GM21526 (cell line): ENCODE data around the gene SAP30BP.
A peak's percentile ranks its signal among the peaks of the same experiment; 100 is the strongest.

Experiments
- ATAC-seq: cut with Tn5 transposase; IDR thresholded peaks from one replicate; pipeline ENCODE4 v1.9.1; 2021; ENCODE audit warnings: moderate library complexity; ENCODE audit not compliant: unreplicated experiment, low FRiP score

SAP30BP gene

DNA sequence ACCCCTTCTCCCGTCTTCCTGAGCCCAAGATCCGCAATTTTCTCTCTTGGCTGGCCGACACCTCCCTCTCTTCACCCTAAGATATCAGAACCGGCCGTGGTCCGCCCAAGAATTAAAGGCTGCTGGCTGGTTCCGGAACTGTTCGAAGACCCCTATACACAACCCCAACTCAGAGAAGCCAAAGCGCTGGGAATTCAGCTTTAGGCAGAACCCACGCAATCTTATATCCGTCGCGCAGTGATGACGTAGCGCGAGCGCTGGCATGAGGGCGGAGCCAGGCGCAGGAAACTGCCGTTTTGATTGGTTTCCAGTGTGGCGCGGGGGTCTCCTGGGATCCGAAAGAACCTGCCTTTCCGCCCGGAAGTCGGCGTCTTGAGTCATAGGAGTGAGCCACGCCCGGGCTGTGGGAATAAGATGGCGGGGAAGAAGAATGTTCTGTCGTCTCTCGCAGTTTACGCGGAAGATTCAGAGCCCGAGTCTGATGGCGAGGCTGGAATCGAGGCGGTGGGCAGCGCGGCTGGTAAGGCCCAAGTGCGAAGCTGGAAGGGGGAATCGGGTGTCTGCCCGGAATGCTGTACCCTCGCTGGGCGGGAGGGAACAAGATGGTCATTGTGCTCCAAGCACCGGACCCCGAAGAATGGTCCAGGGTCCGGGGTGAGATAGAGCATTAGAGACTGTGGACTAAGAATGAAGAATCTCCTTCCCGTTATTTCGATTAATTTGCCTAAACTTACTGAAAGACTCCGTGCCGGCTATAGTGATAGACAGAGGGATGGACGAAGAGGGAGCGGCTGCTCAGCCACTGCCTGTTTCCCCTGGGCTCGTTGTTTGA lies at the start of gene SAP30BP, which contains the start of gene RECQL5:
SAP30BP (plus strand) TSS at position 380 of the 832 bp plus-strand sequence; CDS start at position 415, 35 bp downstream.
RECQL5 (minus strand) TSS at position 196 of the 832 bp plus-strand sequence. CDS start 597 bp downstream, outside the sequence.
- peak; percentile 55 for ATAC-seq

DNA sequence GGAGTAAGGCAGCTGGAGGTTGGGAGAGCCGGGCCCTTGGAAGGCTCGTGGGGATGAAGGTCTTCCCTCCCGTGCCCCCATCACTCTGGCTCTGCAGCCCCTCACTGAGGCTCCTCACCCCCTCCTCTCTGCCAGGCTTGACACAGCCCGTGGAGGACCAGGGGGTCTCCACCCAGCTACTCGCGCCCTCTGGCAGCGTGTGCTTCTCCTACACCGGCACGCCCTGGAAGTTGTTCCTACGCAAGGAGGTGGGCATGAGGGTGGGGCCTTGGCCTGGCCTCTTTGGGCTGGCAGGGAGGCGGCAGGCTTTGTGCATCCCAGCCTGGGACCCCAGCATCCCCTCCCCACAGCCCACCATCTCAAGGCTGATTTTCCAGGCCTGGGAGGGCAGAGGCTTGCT lies 49.5 kb upstream of the SAP30BP start:
- no peak for ATAC-seq

DNA sequence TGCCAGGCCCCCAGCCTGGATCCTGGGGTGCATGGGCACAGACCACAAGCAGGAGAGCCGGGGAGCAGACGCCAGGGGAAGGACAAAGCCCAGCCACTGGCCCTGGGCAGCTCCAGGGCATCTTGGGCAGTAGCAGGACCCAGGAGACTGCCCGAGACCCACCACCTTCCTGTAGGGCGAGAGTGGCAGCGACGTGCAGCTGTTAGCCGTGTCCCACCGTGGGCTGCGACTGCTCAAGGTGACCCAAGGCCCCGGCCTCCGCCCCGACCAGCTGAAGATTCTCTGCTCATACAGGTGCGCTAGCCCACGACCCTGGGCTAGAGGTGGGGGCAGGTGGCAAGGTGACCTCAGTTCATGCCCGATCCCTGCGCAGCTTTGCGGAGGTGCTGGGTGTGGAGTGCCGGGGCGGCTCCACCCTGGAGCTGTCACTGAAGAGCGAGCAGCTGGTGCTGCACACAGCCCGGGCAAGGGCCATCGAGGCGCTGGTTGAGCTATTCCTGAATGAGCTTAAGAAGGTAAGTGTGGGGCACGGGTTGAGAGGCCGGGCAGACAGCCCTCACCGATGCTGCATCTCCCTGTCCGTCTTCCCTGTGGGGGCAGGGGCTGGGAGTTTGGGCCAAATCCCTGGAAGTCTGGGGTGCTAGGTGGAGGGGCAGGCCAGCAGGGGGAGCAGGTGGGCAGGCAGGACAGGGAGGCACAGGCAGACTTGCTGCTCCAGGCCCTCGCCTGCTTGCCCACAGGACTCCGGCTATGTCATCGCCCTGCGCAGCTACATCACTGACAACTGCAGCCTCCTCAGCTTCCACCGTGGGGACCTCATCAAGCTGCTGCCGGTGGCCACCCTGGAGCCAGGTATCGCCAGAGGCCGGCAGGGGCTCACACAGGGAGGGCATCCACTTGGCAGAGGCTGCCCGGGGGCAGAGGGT lies 47.4 kb upstream of the SAP30BP start:
- ATAC-seq: no peak

DNA sequence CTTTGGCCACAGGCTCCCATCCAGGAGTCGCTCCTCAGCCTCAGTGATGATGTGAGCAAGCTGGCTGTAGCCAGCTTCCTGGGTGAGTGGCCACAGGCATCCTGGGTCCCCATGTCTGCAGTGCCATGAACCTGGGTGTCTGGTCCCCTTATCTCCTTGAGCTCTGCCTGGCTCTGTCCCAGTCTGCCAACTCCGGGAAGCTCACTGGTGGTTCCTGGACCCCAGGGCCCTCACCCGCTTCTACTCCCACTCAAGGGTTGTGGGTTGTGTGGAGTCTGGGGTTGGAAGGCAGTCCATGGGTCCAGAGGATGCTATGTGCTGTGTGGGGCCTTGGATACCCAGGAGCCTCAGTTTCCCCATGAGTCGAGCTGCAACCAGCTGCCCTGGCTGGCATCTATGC lies 45.6 kb upstream of the SAP30BP start:
- no peak for ATAC-seq

DNA sequence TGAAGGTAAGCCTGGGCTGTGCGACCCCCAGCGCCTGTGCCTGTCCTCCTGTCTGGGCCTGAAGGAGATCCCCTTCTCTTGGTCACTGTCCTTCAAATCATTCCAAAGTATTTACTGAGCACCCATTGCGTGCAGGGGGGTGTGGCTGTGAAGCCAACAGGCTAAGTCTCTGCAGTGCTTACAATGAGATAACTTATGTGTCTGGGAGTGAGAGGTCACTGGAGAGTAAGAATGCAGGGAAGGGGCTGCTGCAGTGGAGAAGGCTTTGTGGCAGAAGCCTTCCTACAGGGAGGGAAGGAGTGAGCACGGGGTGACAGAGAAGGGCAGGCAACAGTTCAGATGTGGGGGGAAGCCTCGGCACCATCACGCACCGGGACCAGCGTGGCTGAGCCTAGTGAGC lies 45.1 kb upstream of the SAP30BP start:
- ATAC-seq: no peak

DNA sequence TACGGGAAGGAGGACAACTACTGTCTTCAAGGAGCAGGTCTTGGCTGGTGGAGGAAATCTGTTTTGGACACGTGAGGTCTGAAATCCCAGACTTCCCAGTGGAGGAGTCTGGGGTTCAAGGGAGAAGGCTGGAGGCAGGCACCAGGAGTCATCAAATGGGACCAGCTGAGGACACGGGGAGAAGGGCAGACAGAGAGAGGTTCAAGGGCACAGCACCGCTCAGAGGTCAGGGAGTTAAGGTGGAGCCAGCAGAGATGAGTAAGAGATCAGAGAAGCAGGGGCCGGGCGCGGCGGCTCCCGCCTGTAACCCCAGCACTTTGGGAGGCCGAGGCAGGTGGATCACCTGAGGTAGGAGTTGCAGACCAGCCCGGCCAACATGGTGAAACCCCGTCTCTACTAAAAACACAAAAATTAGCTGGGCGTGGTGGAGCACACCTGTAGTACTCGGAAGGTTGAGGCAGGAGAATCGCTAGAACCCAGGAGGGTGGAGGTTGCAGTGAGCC lies 44.3 kb upstream of the SAP30BP start:
- no peak for ATAC-seq

DNA sequence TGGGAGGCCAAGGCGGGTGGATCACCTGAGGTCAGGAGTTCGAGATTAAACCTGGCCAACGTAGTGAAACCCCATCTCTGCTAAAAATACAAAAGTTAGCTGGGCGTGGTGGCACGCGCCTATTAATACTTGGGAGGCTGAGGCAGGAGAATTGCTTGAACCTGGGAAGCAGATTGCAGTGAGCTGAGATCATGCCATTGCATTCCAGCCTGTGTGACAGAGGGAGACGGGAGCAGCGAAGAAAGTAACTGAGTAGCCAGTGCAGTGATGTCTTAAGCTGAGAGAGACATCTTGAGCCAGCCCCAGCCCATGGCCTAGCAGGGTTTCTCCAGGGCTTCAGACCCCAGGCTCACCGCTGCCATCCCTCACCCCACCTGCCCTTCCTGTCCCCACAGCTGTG lies 43.8 kb upstream of the SAP30BP start:
- no peak for ATAC-seq

DNA sequence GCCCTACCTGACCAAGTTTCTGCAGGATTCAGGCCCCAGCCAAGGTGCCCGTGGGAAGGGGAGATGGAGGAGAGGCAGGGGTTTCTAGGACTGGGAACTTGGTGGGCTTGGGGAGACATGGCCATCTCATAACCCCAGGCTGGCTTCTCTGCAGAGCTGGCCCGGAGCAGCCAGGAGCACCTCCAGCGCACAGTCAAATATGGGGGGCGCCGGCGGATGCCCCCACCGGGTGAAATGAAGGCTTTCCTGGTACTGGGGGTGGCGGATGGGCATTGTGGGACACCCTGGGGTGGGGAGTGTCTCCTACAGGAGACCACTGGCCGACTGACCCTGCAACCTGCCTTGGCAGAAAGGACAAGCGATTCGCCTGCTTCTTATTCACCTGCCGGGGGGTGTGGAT lies 43.1 kb upstream of the SAP30BP start:
- no peak for ATAC-seq

DNA sequence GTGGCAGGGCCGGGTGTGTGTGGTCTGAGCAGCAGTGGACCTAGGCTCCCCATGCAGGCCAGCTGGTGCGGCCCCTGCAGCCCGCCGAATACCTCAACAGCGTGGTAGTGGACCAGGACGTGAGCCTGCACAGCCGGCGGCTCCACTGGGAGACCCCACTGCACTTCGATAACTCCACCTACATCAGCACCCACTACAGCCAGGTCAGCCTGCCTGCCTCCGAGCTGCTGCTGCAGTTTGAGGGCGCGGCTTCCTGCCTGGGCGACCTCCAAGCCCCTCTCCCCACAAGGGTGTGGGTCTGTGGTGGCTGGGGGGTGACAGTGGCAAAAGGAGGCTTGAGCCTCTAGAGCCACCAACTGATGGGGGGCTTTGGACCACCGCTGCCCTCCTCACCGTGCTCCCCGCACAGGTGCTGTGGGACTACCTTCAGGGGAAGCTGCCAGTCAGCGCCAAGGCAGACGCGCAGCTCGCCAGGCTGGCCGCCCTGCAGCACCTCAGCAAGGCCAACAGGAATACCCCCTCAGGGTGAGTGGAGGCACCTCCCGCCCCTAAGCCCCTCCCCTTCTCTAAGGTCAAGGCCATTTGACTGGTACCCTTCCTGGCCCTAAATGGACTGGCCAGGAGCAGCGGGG lies 42.3 kb upstream of the SAP30BP start:
- ATAC-seq: no peak

DNA sequence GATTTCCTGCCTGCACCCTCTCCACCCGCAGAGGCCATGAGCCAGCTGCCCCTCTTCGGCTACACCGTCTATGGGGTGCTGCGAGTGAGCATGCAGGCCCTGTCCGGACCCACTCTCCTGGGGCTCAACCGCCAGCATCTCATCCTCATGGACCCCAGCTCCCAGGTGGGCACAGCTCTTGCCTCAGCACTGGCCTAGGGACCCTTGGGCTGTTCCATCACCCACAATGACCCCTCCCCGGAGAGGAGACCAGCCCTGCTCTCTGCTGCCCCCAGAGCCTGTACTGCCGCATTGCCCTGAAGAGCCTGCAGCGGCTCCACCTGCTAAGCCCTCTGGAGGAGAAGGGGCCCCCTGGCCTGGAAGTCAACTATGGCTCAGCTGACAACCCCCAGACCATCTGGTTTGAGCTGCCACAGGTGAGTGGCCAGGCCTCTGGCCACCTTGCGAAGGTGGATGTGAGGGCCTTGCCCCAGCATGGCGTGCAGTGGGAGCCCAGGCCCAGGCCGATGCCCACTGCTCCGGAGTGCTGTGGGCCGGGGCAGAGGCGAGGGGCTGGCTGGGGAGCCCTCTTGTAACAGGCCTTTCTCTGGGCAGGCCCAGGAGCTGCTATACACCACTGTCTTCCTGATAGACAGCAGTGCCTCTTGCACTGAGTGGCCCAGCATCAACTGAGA lies 41.2 kb upstream of the SAP30BP start:
- no peak for ATAC-seq

DNA sequence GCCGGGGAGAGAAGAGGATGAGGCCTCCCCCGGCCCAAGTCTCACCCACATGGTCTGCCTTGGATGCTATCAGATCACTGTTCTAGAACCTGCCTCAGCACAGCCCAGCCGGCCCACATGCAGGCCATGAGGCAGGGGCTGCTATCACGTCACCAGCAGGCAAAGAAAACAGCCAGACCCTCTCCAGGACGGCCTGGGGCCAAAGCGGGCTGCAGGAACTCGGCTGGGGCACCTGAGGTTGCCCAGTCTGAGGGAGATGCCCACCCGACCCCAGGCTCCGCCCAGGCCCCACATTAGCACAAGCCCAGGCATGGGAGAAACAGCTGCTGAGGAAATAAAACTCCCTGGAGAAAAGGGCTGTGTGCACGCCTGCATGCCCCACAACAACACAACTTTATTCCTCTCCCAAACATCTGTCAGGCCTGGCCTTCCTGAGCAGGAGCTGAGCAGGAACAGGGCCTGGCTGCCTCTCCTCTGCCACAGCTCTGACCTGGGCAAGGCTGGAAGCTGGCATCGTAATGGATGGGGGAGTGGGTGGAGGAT lies 40.6 kb upstream of the SAP30BP start:
- ATAC-seq: no peak

DNA sequence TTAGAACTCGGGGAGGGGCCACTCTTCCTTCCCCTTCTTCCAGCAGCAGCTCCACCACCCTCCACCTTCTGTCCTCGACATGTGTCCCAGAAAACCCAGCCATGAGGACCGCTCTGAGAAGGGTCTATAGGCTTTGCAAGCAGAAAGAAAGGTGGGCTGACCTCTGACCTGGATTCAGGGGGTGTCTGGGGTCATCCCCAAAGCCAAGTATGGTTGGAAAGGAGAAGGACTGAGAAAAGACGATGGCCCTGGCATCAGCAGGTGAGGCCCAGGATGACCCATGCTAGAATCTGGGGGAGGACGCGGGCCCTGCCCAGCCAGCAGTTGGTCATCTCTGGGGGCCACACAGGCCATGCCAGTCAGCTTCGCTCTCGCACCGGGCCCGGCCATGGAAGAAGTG lies 40.0 kb upstream of the SAP30BP start:
- no peak for ATAC-seq

DNA sequence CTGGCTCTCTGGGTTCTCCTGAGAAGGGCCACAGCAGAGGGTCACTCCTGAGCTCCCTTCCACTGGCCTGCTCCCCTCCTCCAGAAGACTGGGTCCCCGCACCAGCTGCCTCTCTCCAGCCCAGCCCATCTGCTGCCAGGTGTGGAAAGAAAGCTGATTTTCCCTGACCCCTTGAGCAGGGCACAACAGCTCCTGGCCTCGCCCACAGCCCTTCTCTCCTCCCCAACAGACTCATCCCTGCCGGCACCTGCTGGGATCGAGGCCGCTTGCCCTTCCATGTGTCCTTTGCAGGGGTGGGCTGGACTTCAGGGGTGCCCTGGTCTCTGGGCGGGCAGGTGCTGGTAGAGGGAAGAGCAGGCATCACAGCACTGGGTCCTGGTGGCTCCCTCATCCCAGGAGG lies 38.7 kb upstream of the SAP30BP start:
- no peak for ATAC-seq

DNA sequence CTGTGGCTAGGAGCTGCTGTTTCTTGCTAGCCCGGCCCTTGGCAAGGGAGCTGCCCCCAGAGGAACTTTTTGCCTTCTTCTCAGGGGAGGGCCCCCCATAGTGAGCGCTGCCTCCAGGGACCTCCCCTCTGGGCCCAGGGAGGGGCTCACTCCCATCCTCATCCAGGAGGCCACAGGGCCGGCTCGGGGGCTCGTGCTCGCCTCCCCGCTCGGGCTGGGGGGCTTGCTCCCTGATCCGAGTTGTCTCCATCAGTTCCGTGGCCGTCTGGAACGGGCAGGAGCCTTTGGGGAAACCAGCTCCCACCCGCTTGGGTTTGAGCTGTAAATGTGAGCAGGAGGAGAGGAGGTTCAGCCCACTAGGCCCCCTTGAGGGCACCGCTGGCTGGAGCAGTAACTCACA lies 38.0 kb upstream of the SAP30BP start:
- ATAC-seq: no peak

DNA sequence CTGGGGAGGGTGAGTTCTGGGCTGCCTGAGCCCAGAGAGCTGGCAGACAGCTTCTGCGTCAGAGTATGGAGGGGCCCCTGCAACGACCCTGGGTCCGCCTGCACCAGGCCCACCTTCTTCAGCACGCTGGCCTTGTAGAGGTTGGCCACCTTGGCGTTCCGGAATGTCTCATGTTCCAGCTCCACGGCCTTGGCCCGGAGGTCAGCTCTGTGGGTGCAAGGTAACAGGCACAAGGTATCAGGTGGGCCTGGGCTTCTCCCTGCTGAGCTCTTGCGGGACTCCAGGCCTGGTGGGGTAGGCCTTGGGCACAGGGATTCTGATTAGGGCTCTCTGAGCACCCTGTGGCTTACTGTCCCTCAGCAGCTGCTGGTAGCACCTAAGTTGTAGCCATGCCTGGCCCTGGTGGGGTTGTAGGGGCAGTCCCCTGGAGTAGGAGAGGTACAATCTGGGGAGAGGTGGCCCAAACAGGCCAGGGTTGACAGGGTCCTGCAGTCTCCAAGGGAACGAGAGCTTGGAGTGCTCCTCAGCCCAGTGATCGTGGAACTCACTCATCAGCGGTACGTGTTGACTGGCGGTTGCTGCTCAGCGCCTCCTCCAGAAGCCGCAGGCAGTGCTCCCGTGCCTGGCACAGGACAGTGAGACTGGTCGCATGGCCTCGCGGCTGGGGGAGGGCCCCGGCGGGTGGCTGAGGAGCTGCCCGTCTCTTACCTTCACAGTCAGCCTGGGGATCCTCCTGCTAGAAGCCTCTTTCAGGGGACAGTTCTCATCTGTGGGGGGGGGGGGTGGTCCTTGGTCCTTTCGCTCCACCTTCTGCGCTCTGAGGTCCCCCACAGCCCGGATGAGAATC lies 36.8 kb upstream of the SAP30BP start:
- ATAC-seq: no peak

DNA sequence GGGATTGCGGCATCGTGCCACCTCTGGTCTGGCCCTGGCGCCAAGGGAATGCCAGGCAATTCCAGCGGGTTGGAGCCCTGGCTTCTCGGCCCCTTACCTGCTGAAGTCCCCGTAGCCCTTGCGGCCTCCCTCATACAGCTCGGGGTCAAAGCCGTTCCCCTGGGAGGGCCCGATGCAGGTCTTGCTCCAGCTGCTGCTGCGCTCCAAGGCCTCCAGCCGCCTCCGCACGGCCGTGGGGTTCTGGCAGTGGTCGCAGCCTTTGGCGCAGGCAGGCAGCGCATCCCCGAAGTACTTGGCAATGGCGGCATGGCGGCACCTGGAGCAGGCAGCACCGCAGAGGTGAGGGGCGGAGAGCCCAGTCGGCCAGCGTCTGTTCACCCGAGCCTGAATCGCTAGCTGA lies 35.8 kb upstream of the SAP30BP start:
- no peak for ATAC-seq

DNA sequence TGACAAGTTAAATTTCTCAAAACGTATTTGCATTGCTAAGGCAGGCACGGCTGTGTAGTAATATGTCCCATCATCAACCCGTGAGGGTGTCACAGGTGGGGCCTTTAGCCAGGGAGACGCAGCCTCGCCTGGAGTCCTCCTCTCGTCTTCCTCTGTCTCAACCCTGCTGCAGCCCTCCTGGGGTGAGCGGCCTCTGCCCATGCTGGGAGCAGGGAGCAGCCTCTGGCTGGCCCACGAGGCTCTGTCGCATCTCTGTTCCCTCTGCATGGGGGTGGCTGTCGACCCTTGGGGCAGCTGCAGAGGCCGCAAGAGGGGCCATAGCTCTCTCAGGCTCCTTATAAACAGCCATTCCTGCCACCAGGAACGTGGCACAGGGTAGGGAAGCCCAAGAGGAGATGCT lies 34.7 kb upstream of the SAP30BP start:
- ATAC-seq: no peak

DNA sequence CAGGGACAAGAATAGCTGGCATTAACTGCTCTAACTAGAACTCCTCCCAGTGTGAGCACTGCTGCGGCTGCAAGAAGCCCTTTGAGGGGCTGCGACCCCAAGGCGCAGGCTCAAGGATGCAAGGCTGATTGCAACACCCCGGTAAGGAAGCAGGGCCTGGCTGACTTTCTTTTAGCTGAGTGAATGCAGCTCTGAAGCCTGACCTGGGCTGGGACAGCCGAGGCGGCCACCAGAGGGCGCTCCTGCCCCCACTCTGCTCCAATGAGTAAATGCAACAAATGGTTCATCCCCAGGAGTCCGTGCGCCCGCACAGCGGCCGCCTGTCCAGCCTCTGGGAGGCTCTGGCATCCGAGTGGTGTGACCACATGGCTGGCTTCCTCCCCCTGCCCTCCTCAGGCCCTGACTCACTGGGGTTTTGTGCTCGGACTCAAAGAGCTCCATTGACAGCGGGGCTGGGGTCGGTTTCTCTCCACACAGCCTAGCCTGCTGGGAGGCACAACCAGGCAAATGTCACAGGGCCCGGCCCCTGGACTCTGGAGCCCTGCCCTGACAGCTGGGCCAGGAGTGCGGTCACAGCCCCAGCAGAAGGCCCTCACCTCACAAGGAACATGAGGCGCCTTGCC lies 34.2 kb upstream of the SAP30BP start, which contains the start of gene SMIM5:
SMIM5 (plus strand) TSS at position 572 of the 623 bp plus-strand sequence. CDS start 6,768 bp downstream, outside the sequence.
- no peak for ATAC-seq
